Measurements from ENCODE around the gene GIPC1.
A peak's percentile ranks its signal among the peaks of the same experiment; 100 is the strongest.
"Not testable (repeated sequence)": the region's sequence is repeated elsewhere in the genome, so short reads cannot be mapped to it uniquely, and the experiment has no call there.

The GIPC1 gene

GRCh38 chr19:14496029-14496833, at the start of gene GIPC1:
Gene GIPC1 (minus strand): TSS chr19:14496127. CDS start chr19:14482976, 13,151 bp downstream.
- peak; percentile 85 for DNase-seq

- no peak for DNase-seq
Measured at GRCh38 chr19:14545716-14546082, 49.8 kb upstream of the GIPC1 start.

- no peak for DNase-seq
Measured at GRCh38 chr19:14544977-14545715, 49.2 kb upstream of the GIPC1 start.

- DNase-seq, result no peak
Measured at GRCh38 chr19:14544047-14544446, 48.1 kb upstream of the GIPC1 start.

GRCh38 chr19:14542711-14543328, 46.9 kb upstream of the GIPC1 start:
- no peak for DNase-seq

- not testable (repeated sequence) for DNase-seq
Measured at GRCh38 chr19:14541979-14542378, 46.1 kb upstream of the GIPC1 start.

- DNase-seq, result no peak
Measured at GRCh38 chr19:14540741-14541525, 45.0 kb upstream of the GIPC1 start.

- peak; percentile 38 for DNase-seq
Measured at GRCh38 chr19:14536926-14537692, 41.2 kb upstream of the GIPC1 start.

- no peak for DNase-seq
Measured at GRCh38 chr19:14533450-14533849, 37.5 kb upstream of the GIPC1 start.

- DNase-seq, result no peak
Measured at GRCh38 chr19:14530506-14530905, 34.6 kb upstream of the GIPC1 start.

- DNase-seq, result no peak
Measured at GRCh38 chr19:14530005-14530348, 34.0 kb upstream of the GIPC1 start.

- peak; percentile 100 for DNase-seq
Measured at GRCh38 chr19:14529254-14530004, 33.5 kb upstream of the GIPC1 start, which contains the start of gene TECR. Gene TECR (plus strand): TSS chr19:14529594. CDS start chr19:14529697, 103 bp downstream.

GRCh38 chr19:14528419-14529253, 32.7 kb upstream of the GIPC1 start:
- no peak for DNase-seq

- no peak for DNase-seq
Measured at GRCh38 chr19:14526423-14526822, 30.5 kb upstream of the GIPC1 start.

- DNase-seq, result no peak
Measured at GRCh38 chr19:14525729-14526128, 29.8 kb upstream of the GIPC1 start.

GRCh38 chr19:14520543-14520942, 24.6 kb upstream of the GIPC1 start:
- no peak for DNase-seq

GRCh38 chr19:14519860-14520407, 24.0 kb upstream of the GIPC1 start:
- DNase-seq, result no peak

GRCh38 chr19:14519245-14519859, 23.4 kb upstream of the GIPC1 start:
- DNase-seq, result no peak

GRCh38 chr19:14517840-14518505, 22.0 kb upstream of the GIPC1 start, which contains the start of gene DNAJB1:
Gene DNAJB1 (minus strand): TSS chr19:14518397. CDS start chr19:14518349, 48 bp downstream.
- peak; percentile 56 for DNase-seq

Measured in activated naive CD4-positive, alpha-beta T cell treated with anti-CD3 and anti-CD28 coated beads, Interleukin-2, amount 50 U/mL, for 16 hours (primary cell).